GM12873 (cell line): ENCODE measurements around the gene RHOD.

Source experiments
- TF ChIP-seq, protein P1 (sequence below): IDR thresholded peaks from 2 replicates; pipeline ENCODE4 v1.5.1; 2012; ENCODE audit warnings: low read depth, mild to moderate bottlenecking, moderate library complexity, low read length, control low read depth; ENCODE audit not compliant: insufficient read depth; ENCODE audit errors: missing control alignments

RHOD gene

DNA sequence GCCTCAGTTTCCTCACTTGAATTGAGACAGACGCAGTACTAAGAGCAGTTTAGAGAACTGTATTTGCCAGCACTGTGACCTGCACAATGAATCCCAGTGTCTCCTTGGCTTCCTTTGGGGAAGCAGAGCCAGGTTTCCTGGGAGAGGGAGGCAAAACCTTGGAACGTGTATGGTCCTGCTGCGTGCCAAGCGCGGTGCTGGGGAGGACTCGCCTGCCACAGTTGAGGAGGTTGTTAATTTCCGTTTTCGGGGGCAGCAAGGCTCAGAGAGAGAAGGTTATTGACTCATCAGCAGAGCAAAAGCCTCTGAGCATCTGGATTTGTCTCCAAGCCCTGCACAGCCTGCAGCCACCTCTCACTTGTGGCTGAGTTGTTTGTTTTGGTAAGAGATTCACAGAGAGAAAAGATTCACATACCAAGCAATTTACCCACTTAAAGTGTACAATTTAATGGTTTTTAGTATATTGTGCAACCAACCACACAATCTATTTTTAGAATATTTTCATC, 22.9 kb upstream of the RHOD start:
- TF ChIP-seq, protein P1, sequence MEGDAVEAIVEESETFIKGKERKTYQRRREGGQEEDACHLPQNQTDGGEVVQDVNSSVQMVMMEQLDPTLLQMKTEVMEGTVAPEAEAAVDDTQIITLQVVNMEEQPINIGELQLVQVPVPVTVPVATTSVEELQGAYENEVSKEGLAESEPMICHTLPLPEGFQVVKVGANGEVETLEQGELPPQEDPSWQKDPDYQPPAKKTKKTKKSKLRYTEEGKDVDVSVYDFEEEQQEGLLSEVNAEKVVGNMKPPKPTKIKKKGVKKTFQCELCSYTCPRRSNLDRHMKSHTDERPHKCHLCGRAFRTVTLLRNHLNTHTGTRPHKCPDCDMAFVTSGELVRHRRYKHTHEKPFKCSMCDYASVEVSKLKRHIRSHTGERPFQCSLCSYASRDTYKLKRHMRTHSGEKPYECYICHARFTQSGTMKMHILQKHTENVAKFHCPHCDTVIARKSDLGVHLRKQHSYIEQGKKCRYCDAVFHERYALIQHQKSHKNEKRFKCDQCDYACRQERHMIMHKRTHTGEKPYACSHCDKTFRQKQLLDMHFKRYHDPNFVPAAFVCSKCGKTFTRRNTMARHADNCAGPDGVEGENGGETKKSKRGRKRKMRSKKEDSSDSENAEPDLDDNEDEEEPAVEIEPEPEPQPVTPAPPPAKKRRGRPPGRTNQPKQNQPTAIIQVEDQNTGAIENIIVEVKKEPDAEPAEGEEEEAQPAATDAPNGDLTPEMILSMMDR, result no peak

DNA sequence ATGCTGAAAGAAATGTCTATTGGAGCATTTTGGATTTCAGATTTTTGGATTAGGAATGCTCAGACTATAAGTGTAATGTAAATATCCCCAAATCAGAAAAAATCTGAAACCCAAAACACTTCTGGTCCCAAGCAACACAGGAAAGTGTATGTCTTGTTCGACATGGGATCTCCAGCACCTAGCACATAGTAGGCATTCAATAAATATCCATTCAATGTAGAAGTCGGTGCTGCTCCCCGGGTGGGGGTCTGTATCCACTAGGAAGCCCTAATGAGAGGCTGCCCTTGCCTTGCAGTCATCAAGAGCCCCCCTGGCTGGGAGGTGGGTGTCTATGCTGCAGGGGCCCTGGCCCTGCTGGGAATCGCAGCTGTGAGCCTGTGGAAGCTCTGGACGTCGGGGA, 22.3 kb upstream of the RHOD start:
- TF ChIP-seq, protein P1, result no peak

DNA sequence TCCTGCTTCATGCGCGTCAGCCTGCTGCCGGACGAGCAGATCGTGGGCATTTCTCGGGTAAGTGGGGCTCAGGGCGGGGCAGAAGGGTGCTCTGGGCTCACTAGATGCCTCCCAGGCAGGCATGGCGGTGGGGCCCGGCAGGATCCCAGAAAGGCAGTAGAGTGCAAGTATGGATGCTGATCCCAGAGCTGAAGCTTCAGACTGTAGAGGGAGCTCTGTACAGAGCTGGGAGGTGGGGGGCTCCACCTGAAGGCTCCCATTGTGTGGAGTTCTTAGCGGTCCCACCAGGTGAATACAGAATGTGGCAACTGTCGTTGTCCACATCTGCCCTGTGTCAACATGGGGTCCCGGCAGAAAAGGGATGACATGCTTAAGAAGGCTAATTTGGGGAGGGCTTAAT, 16.5 kb upstream of the RHOD start:
- TF ChIP-seq, protein P1, result no peak

DNA sequence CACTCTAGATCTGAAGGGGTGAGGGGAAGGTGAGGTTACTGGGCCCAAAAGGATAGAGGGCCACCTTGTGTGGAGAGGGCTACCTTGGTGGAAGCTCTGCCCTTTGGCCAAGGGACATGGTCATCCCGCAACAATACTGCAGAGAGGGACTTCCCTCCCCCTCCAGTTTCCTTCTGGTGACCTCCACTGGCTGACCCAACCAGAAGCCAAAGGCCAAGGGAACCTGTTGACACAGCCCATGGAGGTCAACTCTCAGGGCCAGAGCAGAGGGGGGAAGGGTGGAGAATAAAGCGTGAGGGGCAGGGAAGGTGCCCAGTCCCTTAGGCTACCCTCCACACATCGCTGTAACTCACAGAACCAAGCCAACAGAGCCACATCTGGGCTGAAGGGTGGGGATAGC, 15.0 kb upstream of the RHOD start:
- TF ChIP-seq, protein P1, result no peak

DNA sequence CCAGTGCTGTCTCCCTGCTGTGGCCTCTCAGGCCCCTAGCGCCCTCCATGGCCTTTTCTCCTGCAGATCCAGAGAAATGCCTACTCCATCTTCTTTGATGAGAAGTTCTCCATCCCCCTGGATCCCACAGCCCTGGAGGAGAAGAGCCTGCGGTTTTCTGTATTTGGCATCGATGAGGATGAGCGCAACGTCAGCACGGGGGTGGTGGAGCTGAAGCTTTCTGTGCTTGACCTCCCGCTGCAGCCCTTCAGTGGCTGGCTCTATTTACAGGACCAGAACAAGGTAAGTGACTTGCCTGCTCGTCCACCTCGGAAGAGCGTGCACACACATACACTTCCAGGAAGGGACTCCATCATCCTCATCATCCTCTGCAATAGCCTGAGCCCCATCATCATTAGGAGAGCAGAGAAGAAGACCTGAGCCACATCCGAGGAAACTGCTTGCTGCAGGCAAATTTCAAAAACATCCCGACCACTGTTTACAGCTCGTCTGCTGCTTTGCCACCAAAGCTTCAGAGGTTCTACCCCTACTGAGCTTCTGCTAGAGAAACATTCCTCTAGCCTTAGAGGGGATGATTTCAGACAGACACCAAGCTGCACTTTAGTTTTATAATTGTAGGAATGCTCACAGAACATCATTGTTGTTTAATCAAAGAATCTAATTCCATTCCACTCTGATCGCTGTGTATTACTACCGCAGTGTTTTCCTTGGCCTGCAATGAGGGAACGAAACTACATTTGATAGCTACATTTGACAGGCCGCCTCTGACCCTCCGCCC, 12.9 kb upstream of the RHOD start:
- TF ChIP-seq, protein P1, result no peak

DNA sequence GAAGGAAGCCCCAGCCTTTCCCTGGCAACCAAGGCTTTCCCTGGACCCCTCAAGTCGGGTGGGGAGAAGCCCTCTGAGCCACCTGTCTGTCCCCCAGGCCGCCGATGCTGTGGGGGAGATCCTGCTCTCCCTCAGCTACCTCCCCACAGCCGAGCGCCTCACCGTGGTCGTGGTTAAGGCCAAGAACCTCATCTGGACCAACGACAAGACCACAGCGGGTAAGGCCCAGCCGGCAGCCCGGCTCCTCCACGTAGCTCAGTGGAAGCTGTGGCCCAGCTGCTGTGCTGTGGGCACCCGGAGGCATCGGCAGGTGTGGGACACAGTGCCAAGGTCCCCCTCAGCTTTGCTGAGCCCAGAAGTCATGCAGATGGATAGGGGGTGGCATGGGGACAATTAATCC, 12.2 kb upstream of the RHOD start:
- TF ChIP-seq, protein P1, result peak; percentile 34

DNA sequence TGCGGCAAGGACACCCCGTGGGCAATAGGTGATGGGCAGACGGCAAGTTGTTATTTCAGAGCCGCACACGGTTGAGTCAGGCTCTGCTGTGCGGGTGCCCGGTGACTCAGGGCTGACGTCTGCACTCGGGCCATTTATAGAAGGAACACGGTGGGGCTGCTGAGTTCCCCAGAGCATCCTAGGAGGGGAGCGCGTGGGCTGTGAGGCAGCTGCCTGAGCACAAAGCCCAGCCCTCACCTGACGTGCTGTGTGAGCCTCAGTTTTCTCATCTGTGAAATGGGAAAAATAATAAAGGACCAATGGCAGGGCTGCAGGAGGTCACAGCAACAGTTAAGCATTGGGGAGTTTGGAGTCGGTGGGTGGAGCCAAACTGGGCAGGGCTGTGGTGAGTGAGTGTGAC, 11.3 kb upstream of the RHOD start:
- TF ChIP-seq, protein P1, result no peak
